GM12873 (cell line): ENCODE results near the gene SMARCA4.

Source experiments
- TF ChIP-seq, protein P1 (sequence below): IDR thresholded peaks from 2 replicates; pipeline ENCODE4 v1.5.1; 2012; ENCODE audit warnings: low read depth, mild to moderate bottlenecking, moderate library complexity, low read length, control low read depth; ENCODE audit not compliant: insufficient read depth; ENCODE audit errors: missing control alignments

SMARCA4 gene

DNA sequence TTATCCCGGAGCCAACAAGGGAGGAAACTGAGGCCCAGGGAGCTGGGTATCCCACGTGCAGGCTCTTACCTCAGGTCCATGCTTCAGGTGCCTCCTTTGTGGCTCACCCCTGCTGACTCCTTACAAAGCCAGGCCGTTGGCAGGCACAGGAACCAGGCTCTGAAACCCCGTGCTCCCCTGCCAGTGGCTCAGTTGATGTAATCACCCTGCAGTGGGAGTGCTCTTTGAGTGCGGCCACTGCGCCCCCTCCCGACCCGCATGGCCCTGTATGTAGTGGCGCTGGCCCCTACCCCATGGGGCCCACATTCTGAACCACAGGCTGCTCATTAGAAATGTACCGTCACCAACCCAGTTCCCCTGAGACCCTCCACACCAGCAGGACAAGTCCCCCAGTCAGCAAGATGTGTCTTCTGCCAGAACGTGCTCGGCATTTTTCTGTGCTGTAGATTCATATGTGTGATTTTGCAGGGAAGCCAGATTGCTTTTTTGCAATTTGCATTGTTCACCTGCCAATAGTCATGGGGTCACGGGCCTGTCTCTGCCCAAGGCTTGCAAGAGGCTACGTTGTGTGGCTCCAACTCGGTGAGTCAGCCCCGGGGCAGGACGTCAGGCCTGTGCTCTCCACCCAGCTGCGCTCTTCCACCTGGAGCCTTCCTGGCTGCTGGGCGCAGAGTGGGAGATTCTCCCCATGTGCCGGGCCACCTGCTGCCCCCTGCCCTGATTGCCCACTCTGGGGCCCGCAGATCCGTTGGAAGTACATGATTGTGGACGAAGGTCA lies 60.3 kb downstream of the SMARCA4 start:
- TF ChIP-seq, protein P1, sequence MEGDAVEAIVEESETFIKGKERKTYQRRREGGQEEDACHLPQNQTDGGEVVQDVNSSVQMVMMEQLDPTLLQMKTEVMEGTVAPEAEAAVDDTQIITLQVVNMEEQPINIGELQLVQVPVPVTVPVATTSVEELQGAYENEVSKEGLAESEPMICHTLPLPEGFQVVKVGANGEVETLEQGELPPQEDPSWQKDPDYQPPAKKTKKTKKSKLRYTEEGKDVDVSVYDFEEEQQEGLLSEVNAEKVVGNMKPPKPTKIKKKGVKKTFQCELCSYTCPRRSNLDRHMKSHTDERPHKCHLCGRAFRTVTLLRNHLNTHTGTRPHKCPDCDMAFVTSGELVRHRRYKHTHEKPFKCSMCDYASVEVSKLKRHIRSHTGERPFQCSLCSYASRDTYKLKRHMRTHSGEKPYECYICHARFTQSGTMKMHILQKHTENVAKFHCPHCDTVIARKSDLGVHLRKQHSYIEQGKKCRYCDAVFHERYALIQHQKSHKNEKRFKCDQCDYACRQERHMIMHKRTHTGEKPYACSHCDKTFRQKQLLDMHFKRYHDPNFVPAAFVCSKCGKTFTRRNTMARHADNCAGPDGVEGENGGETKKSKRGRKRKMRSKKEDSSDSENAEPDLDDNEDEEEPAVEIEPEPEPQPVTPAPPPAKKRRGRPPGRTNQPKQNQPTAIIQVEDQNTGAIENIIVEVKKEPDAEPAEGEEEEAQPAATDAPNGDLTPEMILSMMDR, result no peak

- TF ChIP-seq, protein P1, result no peak
Observed at GRCh38 chr19:11021760-11022144, 60.9 kb downstream of the SMARCA4 start.

GRCh38 chr19:11023016-11023415 lies 62.2 kb downstream of the SMARCA4 start:
- TF ChIP-seq, protein P1, result no peak

GRCh38 chr19:11023710-11024109 lies 62.9 kb downstream of the SMARCA4 start:
- TF ChIP-seq, protein P1, result no peak

- TF ChIP-seq, protein P1, result no peak
Observed at GRCh38 chr19:11024259-11024658, 63.4 kb downstream of the SMARCA4 start.

GRCh38 chr19:11025006-11025405 lies 64.2 kb downstream of the SMARCA4 start:
- TF ChIP-seq, protein P1, result no peak

DNA sequence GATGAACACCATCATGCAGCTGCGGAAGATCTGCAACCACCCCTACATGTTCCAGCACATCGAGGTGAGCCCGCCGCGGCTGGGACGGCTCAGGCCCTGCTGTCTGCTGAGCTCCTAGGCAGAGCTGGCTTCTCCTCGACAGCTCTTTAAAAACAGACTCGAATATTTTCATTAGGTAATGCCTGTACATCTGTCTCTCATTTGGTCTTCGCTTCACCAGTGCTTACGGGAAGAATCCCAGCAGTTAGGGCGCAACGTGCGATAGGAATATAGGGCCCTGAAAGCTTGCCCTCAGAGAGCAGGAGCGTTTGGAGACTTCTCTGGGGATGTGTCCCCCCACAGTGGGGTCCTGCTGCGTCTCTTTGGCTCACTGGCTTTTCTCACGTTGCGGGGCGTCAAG lies 64.6 kb downstream of the SMARCA4 start:
- TF ChIP-seq, protein P1, result no peak
